Caki2 (cell line): ENCODE data around the gene CFAP210. TPM values are rescaled to one million over a fixed set of nuclear protein-coding genes. Genes with fewer than 3 reads are reported as not detected.
"Not testable (repeated sequence)": the region's sequence is repeated elsewhere in the genome, so short reads cannot be mapped to it uniquely, and the experiment has no call there.

ENCODE experiments used
- DNase-seq: peaks from one replicate; pipeline ENCODE4 v3.0.0-alpha.2; 2015; ENCODE audit warnings: low read depth
- in situ Hi-C: cut with HindIII; loops from 2 replicates; pipeline ENCODE4 v1.10.0; 2016; ENCODE audit warnings: low sequenced_read_pairs, low pct_unique_long_range_greater_than_20kb, mixed read lengths
- total RNA-seq: library from RNA; depleted of rRNA; stranded (reverse); fragments of >200 nt; shearing (Covaris generic); gene quantifications from 2 replicates; pipeline ENCODE4 v1.2.3, GENCODE V29; 2014; ENCODE audit warnings: low replicate concordance

Gene CFAP210
- total RNA-seq, 1 experiment from 2014 or later: not detected

- in situ Hi-C loops: no loop called here
- no peak for DNase-seq
Measured at GRCh38 chr2:169656164-169656563, 38.0 kb downstream of the CFAP210 start.

GRCh38 chr2:169653636-169654035, 40.6 kb downstream of the CFAP210 start:
- DNase-seq: no peak
- in situ Hi-C loops: no loop called here

GRCh38 chr2:169649278-169649677, 44.9 kb downstream of the CFAP210 start:
- DNase-seq: no peak
- in situ Hi-C loops: no loop called here

DNA sequence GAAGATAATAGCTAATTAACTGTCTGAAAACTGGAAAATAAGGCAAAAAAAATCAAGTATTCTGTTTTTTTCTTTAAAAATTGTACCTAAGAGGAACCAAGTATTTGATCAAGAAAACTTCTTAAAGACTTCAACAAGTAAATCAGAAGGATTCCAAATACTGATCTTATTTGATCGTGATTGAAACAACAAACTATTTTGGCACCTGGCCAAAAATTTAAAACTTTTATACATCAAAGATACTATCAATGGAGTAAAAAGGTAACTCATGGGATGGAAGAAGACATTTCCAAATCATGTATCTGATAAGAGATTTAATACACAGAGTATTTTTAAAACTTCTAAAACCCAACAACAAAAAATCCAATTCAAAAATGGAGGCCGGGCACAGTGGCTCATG, 46.7 kb downstream of the CFAP210 start:
- in situ Hi-C loops: no loop called here
- no peak for DNase-seq

DNA sequence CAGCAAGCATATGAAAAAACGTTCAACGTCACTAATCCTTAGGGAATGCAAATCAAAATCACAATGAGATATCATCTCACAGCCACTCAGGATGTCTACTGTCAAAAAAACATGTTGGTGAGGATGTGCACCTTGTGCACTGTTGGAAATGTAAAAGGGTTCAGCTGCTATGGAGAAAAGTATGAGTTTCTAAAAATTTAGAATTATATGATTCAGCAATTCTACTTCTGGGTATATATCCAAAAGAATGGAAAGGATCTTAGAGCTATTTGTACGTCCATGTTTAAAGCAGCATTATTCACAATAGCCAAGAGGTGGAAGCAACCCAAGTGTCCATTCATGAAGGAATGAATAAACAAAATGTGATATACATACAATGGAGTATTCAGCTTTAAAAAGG, 50.0 kb downstream of the CFAP210 start:
- in situ Hi-C loops: no loop called here
- DNase-seq: no peak

GRCh38 chr2:169641464-169641863, 52.7 kb downstream of the CFAP210 start:
- in situ Hi-C loops: no loop called here

GRCh38 chr2:169640104-169640503, 54.1 kb downstream of the CFAP210 start:
- no peak for DNase-seq
- in situ Hi-C loops: no loop called here

More at GRCh38 chr2:169641464-169641863, 52.7 kb downstream of the CFAP210 start:
- no peak for DNase-seq

- DNase-seq: no peak
- in situ Hi-C loops: no loop called here
Measured at GRCh38 chr2:169637620-169638019, 56.6 kb downstream of the CFAP210 start.

DNA sequence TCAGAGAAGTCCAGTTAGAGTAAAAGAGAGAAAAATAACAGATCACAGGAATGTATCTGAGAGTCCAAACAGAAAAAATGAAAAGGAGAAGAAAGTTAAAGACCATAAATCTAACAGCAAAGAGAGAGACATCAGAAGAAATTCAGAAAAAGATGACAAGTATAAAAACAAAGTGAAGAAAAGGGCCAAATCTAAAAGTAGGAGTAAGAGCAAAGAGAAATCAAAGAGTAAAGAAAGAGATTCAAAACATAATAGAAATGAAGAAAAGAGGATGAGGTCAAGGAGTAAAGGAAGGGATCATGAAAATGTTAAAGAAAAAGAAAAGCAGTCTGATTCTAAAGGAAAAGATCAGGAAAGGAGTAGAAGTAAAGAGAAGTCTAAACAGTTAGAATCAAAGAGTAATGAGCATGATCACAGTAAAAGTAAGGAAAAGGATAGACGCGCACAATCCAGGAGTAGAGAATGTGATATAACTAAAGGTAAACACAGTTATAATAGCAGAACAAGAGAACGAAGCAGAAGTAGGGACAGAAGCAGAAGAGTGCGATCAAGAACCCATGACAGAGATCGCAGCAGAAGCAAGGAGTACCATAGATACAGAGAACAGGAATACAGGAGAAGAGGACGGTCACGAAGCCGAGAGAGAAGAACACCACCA, 57.6 kb downstream of the CFAP210 start:
- no peak for DNase-seq
- in situ Hi-C loops: no loop called here

DNA sequence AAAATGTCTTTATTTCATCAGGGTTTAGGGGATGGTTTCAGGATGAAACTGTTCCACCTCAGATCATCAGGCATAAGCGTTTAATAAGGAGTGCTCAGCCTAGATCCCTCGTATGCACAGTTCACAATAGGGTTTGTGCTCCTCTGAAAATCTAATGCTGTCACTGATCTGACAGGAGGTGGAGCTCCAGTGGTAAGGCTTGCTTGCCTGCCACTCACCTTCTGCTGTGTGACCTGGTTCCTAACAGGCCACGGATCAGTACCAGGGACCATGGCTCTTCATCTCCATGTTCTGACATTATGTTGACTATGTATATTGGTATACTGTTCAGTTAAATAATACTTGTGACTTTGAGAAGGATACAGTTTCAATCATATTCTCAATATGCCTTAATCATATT, 68.4 kb downstream of the CFAP210 start:
- in situ Hi-C loops: no loop called here
- no peak for DNase-seq

GRCh38 chr2:169623235-169623634, 71.0 kb downstream of the CFAP210 start:
- in situ Hi-C loops: no loop called here
- no peak for DNase-seq

DNA sequence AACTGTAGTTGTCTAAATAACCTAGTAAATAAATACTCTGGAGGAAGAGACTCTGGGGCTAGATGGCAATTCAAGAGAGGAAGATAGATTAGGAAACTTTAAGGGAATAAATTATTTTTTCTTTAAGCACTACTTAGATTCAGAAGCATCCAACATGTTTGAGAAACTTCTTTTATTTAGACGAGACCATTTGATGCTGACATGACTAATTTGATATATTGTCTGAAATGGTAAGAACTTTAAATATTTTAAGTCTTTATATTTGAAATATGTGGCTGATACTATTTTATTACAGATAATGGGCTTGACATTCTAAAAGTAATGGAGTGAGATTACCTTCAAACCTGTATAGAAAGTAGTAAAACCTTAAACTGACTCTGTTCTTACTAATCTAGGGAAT, 73.7 kb downstream of the CFAP210 start:
- DNase-seq: no peak
- in situ Hi-C loops: no loop called here

DNA sequence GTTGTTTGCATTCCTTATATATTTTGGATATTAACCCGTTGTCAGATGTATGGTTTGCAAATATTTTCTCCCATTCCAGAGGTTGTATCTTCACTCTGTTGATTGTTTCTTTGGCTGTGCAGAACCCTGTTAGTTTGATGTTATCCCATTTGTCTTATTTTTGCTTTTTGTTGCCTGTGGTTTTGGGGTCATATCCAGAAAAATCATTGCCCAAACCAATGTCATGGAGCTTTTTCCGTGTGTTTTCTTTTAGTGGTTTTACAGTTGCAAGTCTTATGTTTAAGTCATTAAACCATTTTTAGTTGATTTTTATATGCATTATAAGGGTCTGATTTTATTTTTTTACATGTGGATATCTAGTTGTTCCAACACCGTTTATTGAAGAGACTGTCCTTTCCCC, 74.3 kb downstream of the CFAP210 start:
- DNase-seq: no peak
- in situ Hi-C loops: no loop called here

- in situ Hi-C loops, DNase-seq: not testable (repeated sequence)
Measured at GRCh38 chr2:169615982-169616381, 78.2 kb downstream of the CFAP210 start.

GRCh38 chr2:169613876-169614275, 80.3 kb downstream of the CFAP210 start:
- in situ Hi-C loops: no loop called here
- DNase-seq: no peak

DNA sequence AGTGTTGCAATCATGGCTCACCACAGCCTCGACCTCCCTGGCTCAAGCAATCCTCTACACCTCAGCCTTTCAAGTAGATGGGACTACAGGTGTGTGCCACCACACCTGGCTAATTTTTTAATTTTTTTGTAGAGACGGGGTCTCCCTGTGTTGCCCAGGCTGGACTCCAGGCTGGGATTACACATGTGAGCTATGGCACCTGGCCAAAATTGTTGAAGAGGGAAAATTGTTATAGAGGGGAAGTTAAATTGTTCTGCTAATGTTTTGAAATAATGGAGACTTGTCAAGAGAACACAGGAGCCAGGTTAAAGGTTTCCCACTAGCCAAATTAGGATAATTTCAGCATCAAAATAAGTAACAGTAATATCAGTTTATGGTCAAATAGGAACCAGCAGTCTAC, 84.9 kb downstream of the CFAP210 start:
- in situ Hi-C loops: no loop called here
- no peak for DNase-seq

DNA sequence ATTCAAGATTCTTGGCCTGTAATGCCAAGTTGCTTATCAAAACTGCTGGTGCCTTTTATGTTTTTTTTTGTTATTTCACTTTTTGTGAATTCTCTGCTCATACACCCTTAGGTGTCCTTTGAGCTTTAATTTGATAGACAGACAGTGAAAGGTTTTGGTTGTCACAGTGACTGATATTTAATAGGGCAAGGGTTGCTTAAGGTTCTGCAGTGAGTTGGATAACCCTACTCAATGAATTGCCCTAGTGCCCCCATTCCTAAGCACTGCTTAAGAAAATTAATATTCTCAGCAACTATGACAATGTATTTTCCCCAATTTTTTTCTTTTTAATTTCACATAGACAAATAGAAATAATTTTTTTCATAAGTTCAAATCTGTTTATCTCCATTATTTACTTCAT, 94.6 kb downstream of the CFAP210 start:
- in situ Hi-C loops: no loop called here
- DNase-seq: no peak

DNA sequence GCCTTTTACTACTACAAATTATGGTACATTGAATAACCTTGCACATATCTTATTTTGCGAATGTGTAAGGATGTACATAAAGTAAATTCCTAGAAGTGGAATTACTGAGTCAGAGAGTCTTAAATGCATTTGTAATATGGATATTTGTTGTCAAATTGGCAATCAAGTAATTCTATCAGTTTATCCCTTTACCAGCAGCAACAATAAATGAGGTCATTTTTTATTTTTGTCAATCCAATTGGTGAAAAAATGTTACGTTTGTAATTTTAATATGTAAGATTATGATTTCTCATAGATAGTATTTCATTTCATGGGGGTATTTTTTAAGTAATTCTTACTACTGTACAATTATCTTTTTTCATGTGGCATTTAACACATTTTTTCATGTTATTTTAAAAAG, 95.2 kb downstream of the CFAP210 start:
- DNase-seq: no peak
- in situ Hi-C loops: no loop called here

DNA sequence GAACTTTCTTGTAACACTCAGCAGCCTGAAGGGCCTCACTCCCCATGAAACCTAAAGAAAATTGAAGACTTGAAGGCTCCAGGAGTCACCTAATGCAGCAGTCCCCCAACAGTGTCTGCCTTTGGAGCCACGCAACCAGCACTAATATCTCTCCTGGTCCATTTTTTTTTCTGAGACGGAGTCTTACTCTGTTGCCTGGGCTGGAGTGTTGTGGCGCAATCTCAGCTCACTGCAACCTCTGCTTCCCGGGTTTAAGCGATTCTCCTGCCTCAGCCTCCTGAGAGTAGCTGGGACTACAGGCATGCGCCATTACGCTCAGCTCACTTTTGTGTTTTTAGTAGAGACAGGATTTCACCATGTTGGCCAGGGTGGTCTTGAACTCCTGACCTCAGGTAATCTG, 97.7 kb downstream of the CFAP210 start:
- in situ Hi-C loops, DNase-seq: not testable (repeated sequence)
